Measurements from ENCODE around the gene PTBP3. TPM values are rescaled to one million over a fixed set of nuclear protein-coding genes. Genes with fewer than 3 reads are reported as not detected.

PTBP3 gene
- polyA plus RNA-seq, 1 of the 3 experiments (the other 2 are of a cell fraction), result 6.1 TPM

DNA sequence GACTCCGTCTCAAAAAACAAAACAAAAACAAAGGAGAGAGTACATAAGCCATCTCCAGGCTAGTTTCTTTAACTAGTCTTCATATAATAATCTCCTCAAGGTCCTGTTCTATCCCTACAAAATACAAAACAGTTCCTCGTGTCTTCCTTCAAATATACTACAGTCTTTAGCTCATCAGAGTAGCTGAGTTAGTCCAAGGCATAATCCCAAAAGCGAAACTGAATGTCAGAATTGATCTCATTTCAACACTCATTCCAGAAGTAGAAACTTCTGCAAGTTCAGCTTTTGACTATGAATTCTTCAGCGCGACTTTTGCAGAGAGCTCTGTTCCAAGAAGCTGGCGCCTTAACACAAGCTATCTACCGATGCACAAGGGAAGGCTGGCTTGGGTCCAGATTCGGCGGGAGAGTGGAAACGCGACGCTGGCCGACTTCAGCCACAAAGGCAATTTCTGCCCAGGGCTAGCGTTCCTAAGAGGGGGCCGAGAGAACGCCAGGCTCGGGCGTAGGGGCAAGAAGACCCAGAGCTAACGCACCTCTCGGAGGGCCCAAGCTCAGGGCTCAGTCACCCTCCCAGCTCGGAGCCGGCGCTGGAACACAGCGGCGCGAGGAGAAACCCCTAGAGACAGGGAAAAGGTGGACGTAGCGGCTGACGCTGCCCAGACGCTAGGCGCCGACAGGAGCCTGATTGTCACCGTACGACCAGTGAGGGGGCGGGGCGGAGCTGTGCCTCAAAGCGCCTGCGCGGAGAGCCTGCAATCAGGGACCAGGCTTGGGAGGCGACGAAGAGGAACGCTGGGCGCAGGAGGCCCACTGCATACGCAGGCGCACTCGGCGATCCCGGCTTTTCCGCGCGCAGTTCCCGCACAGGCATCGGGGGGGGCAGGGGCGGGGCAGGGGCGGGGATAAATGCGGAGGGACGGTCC lies 46.0 kb upstream of the PTBP3 start (continued):
- TF ChIP-seq YY1 (IDR thresholded peaks at IDR 0.05; ENCODE audit: low read depth), result no peak
- no peak; the same call in 1 of the 2 replicates for TF ChIP-seq RFX5 (IDR thresholded peaks at IDR 0.05; ENCODE audit: low read length)
- TF ChIP-seq, protein P1, sequence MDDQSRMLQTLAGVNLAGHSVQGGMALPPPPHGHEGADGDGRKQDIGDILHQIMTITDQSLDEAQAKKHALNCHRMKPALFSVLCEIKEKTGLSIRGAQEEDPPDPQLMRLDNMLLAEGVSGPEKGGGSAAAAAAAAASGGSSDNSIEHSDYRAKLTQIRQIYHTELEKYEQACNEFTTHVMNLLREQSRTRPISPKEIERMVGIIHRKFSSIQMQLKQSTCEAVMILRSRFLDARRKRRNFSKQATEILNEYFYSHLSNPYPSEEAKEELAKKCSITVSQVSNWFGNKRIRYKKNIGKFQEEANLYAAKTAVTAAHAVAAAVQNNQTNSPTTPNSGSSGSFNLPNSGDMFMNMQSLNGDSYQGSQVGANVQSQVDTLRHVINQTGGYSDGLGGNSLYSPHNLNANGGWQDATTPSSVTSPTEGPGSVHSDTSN (IDR thresholded peaks at IDR 0.05), result peak; percentile 58
- no peak for TF ChIP-seq GATA2 (CRISPR knock-in tag; IDR thresholded peaks at IDR 0.05)
- TF ChIP-seq, protein P2, sequence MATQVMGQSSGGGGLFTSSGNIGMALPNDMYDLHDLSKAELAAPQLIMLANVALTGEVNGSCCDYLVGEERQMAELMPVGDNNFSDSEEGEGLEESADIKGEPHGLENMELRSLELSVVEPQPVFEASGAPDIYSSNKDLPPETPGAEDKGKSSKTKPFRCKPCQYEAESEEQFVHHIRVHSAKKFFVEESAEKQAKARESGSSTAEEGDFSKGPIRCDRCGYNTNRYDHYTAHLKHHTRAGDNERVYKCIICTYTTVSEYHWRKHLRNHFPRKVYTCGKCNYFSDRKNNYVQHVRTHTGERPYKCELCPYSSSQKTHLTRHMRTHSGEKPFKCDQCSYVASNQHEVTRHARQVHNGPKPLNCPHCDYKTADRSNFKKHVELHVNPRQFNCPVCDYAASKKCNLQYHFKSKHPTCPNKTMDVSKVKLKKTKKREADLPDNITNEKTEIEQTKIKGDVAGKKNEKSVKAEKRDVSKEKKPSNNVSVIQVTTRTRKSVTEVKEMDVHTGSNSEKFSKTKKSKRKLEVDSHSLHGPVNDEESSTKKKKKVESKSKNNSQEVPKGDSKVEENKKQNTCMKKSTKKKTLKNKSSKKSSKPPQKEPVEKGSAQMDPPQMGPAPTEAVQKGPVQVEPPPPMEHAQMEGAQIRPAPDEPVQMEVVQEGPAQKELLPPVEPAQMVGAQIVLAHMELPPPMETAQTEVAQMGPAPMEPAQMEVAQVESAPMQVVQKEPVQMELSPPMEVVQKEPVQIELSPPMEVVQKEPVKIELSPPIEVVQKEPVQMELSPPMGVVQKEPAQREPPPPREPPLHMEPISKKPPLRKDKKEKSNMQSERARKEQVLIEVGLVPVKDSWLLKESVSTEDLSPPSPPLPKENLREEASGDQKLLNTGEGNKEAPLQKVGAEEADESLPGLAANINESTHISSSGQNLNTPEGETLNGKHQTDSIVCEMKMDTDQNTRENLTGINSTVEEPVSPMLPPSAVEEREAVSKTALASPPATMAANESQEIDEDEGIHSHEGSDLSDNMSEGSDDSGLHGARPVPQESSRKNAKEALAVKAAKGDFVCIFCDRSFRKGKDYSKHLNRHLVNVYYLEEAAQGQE (IDR thresholded peaks at IDR 0.05; ENCODE audit: low read depth, low read length), result peak; percentile 55; the same call in 1 of the 2 replicates
- TF ChIP-seq, protein P3, sequence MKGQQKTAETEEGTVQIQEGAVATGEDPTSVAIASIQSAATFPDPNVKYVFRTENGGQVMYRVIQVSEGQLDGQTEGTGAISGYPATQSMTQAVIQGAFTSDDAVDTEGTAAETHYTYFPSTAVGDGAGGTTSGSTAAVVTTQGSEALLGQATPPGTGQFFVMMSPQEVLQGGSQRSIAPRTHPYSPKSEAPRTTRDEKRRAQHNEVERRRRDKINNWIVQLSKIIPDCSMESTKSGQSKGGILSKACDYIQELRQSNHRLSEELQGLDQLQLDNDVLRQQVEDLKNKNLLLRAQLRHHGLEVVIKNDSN (IDR thresholded peaks at IDR 0.05; ENCODE audit: borderline replicate concordance, low read depth), result no peak
- TF ChIP-seq FOXJ3 (CRISPR knock-in tag; IDR thresholded peaks at IDR 0.05), result no peak
- TF ChIP-seq, protein P4, sequence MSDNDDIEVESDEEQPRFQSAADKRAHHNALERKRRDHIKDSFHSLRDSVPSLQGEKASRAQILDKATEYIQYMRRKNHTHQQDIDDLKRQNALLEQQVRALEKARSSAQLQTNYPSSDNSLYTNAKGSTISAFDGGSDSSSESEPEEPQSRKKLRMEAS (IDR thresholded peaks at IDR 0.05; ENCODE audit: low read depth), result 0 out of 2 replicates have a peak, but pooled peaks have one; percentile 39
- no peak for TF ChIP-seq JUND (IDR thresholded peaks at IDR 0.05)
- TF ChIP-seq, protein P5, sequence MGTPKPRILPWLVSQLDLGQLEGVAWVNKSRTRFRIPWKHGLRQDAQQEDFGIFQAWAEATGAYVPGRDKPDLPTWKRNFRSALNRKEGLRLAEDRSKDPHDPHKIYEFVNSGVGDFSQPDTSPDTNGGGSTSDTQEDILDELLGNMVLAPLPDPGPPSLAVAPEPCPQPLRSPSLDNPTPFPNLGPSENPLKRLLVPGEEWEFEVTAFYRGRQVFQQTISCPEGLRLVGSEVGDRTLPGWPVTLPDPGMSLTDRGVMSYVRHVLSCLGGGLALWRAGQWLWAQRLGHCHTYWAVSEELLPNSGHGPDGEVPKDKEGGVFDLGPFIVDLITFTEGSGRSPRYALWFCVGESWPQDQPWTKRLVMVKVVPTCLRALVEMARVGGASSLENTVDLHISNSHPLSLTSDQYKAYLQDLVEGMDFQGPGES (IDR thresholded peaks at IDR 0.05; ENCODE audit: low read depth, low read length), result no peak
- peak; percentile 62; the same call in 1 of the 2 replicates for TF ChIP-seq SIN3A (IDR thresholded peaks at IDR 0.05; ENCODE audit: borderline replicate concordance, low read depth, low read length)
- peak; percentile 96 for TF ChIP-seq POLR2AphosphoS5 (IDR thresholded peaks at IDR 0.05; ENCODE audit: low read depth, low read length)
- TF ChIP-seq EP300 (IDR thresholded peaks at IDR 0.05; ENCODE audit: borderline replicate concordance in 1 of 2, low read depth in 1 of 2, low read length in 1 of 2), result peak in 1 of 2 experiments; percentile 7; a peak in 1 of 4 replicates
- TF ChIP-seq CHD2 (IDR thresholded peaks at IDR 0.05; ENCODE audit: low read length, partially characterized antibody), result peak; percentile 30
- no peak; the same call in none of the 2 replicates for TF ChIP-seq MXI1 (IDR thresholded peaks at IDR 0.05; ENCODE audit: low read depth, low read length)
- TF ChIP-seq TCF12 (IDR thresholded peaks at IDR 0.05), result peak; percentile 46; the same call in 1 of the 2 replicates
- TF ChIP-seq GABPA (IDR thresholded peaks at IDR 0.05; ENCODE audit: low read depth), result no peak
- peak; percentile 93 for TF ChIP-seq NRF1 (IDR thresholded peaks at IDR 0.05; ENCODE audit: low read depth, low read length)
- no peak for TF ChIP-seq MEF2A (IDR thresholded peaks at IDR 0.05; ENCODE audit: borderline replicate concordance, low read depth)
- TF ChIP-seq SMC3 (IDR thresholded peaks at IDR 0.05; ENCODE audit: low read depth, low read length), result no peak
